ENCODE data around the gene FBXO2. TPM values are rescaled to one million over a fixed set of nuclear protein-coding genes. Genes with fewer than 3 reads are reported as not detected.
A peak's percentile ranks its signal among the peaks of the same experiment; 100 is the strongest.

Gene FBXO2
- total and polyA plus RNA-seq, 8 donors = 25.3 to 75.6 (median 43.7) TPM

- peaks cover 0 to 5% (median 0%) of the 10 kb centered on the region in 3 donors for H3K4me1 ChIP-seq
- intact Hi-C loops (cut with DNase I) = no loop called here
- no peak for ATAC-seq
- no peak for TF ChIP-seq CTCF (IDR thresholded peaks at IDR 0.05)
- H3K27me3 ChIP-seq = no peaks in the 10 kb centered on the region
- H3K27ac ChIP-seq = no peak overlapping the region
- WGBS, 2 donors = 75 to 82% methylated on average over 6 of the region's 6 CpGs
- H3K36me3 ChIP-seq = peaks cover 0 to 7% (median 0%) of the 10 kb centered on the region in 3 donors
- DNase-seq = no peak
- no peaks in the 10 kb centered on the region for H3K9me3 ChIP-seq
- H3K4me3 ChIP-seq = no peak overlapping the region
- FAIRE-seq = no peak
Measured at GRCh38 chr1:11671205-11671543, 16.9 kb upstream of the FBXO2 start.

- Histone ChIP-seq H3K9me3 (no peaks in the 10 kb centered on the region), H3K4me1 (peaks cover 0 to 5% (median 0%) of the 10 kb centered on the region in 3 donors), H3K4me3 (no peak overlapping the region), H3K27ac (no peak overlapping the region), H3K36me3 (peaks cover 0 to 7% (median 0%) of the 10 kb centered on the region in 3 donors), H3K27me3 (no peaks in the 10 kb centered on the region)
- no peak for TF ChIP-seq CTCF (IDR thresholded peaks at IDR 0.05)
- FAIRE-seq (no peak), ATAC-seq (no peak), DNase-seq (no peak)
- intact Hi-C loops (cut with DNase I) = no loop called here
- 80 to 85% methylated on average over 6 of the region's 6 CpGs for WGBS, 2 donors
Measured at GRCh38 chr1:11670747-11671146, 16.5 kb upstream of the FBXO2 start.

GRCh38 chr1:11668516-11668915, 14.3 kb upstream of the FBXO2 start:
- intact Hi-C loops (cut with DNase I) = no loop called here
- H3K4me3 ChIP-seq = no peak overlapping the region
- FAIRE-seq (no peak), DNase-seq (peak in 2 of 6 donors; percentile 8 to 36), ATAC-seq (no peak)
- no peaks in the 10 kb centered on the region for H3K9me3 ChIP-seq
- H3K4me1 ChIP-seq = peaks cover 0 to 5% (median 0%) of the 10 kb centered on the region in 3 donors
- WGBS, 2 donors = 89 to 94% methylated on average over 11 to 14 of the region's 14 CpGs
- H3K27me3 ChIP-seq = no peaks in the 10 kb centered on the region
- no peak for TF ChIP-seq CTCF (IDR thresholded peaks at IDR 0.05)
- no peaks in the 10 kb centered on the region for H3K36me3 ChIP-seq
- H3K27ac ChIP-seq = no peak overlapping the region

GRCh38 chr1:11664336-11665065, 10.3 kb upstream of the FBXO2 start:
- H3K4me1 ChIP-seq = peaks cover 0 to 5% (median 0%) of the 10 kb centered on the region in 3 donors
- ATAC-seq (peak; percentile 46 to 56 (median 46)), FAIRE-seq (no peak), DNase-seq (peak in 4 of 6 donors; percentile 44 to 76 (median 60))
- peaks cover 0 to 6% (median 0%) of the 10 kb centered on the region in 3 donors for H3K36me3 ChIP-seq
- peak overlapping the region; percentile 28 to 77 (median 54) for H3K27ac ChIP-seq
- H3K4me3 ChIP-seq = peak overlapping the region; percentile 40 to 66 (median 61)
- H3K27me3 ChIP-seq = no peaks in the 10 kb centered on the region
- WGBS, 2 donors = 2% methylated on average over 44 to 66 of the region's 66 CpGs
- TF ChIP-seq CTCF (IDR thresholded peaks at IDR 0.05) = no peak
- no peaks in the 10 kb centered on the region for H3K9me3 ChIP-seq
- intact Hi-C loops (cut with DNase I) = no loop called here

- 93 to 94% methylated on average over 17 of the region's 17 CpGs for WGBS, 2 donors
- FAIRE-seq (no peak), ATAC-seq (no peak), DNase-seq (no peak)
- H3K36me3 ChIP-seq = peaks cover 0 to 6% (median 0%) of the 10 kb centered on the region in 3 donors
- H3K4me3 ChIP-seq = no peak overlapping the region
- H3K4me1 ChIP-seq = no peaks in the 10 kb centered on the region
- TF ChIP-seq CTCF (IDR thresholded peaks at IDR 0.05) = no peak
- no peaks in the 10 kb centered on the region for H3K27me3 ChIP-seq
- no peaks in the 10 kb centered on the region for H3K9me3 ChIP-seq
- intact Hi-C loops (cut with DNase I) = no loop called here
- no peak overlapping the region for H3K27ac ChIP-seq
Measured at GRCh38 chr1:11661103-11661502, 6.9 kb upstream of the FBXO2 start.

Measured in pancreas (tissue), 10 donors.